Measurements from ENCODE around the gene UPB1. TPM values are rescaled to one million over a fixed set of nuclear protein-coding genes. Genes with fewer than 3 reads are reported as not detected.

The UPB1 gene
- total RNA-seq, 3 donors from 2014 or later (not counting 1 experiment from before 2014, with no cell fraction given): 0.33 to 1.6 (median 0.50) TPM

GRCh38 chr22:24460418-24461089 is 34.6 kb upstream of the UPB1 start:
- Histone ChIP-seq H3K4me3 (ENCODE audit: low read length) (no peak overlapping the region), H3K27ac (ENCODE audit: low read length) (no peak overlapping the region), H3K4me1 (ENCODE audit: control insufficient read depth, insufficient read depth, low read length) (no peaks in the 10 kb centered on the region), H3K36me3 (ENCODE audit: control insufficient read depth, insufficient read depth, low read length) (no peaks in the 10 kb centered on the region), H3K27me3 (ENCODE audit: control insufficient read depth, insufficient read depth, low read length) (no peaks in the 10 kb centered on the region), H3K9me3 (ENCODE audit: control insufficient read depth, insufficient read depth, low read length) (no peaks in the 10 kb centered on the region)
- Mint-ChIP-seq H3K9me3 (no peaks in the 10 kb centered on the region), H3K27me3 (ENCODE audit: low read depth in 2 of 2) (no peaks in the 10 kb centered on the region), H3K27ac (no peak overlapping the region), H3K36me3 (no peaks in the 10 kb centered on the region), H3K4me1 (no peaks in the 10 kb centered on the region), H3K4me3 (no peak overlapping the region)
- TF ChIP-seq CTCF (IDR thresholded peaks at IDR 0.05): no peak
- DNase-seq (no peak), ATAC-seq (no peak)
- intact Hi-C loops (cut with micrococcal nuclease): no loop called here
- WGBS (ENCODE audit: insufficient coverage): 71% methylated on average over 10 of the region's 10 CpGs

GRCh38 chr22:24463071-24463760 is 31.9 kb upstream of the UPB1 start:
- Histone ChIP-seq H3K9me3 (ENCODE audit: control insufficient read depth, insufficient read depth, low read length) (no peaks in the 10 kb centered on the region), H3K4me1 (ENCODE audit: control insufficient read depth, insufficient read depth, low read length) (no peaks in the 10 kb centered on the region), H3K27ac (ENCODE audit: low read length) (no peak overlapping the region), H3K36me3 (ENCODE audit: control insufficient read depth, insufficient read depth, low read length) (no peaks in the 10 kb centered on the region), H3K27me3 (ENCODE audit: control insufficient read depth, insufficient read depth, low read length) (no peaks in the 10 kb centered on the region), H3K4me3 (ENCODE audit: low read length) (no peak overlapping the region)
- TF ChIP-seq CTCF (IDR thresholded peaks at IDR 0.05): no peak
- ATAC-seq (no peak), DNase-seq (no peak)
- Mint-ChIP-seq H3K4me3 (no peak overlapping the region), H3K27ac (no peak overlapping the region), H3K9me3 (no peaks in the 10 kb centered on the region), H3K27me3 (ENCODE audit: low read depth in 2 of 2) (no peaks in the 10 kb centered on the region), H3K4me1 (no peaks in the 10 kb centered on the region), H3K36me3 (no peaks in the 10 kb centered on the region)
- intact Hi-C loops (cut with micrococcal nuclease): no loop called here
- 61% methylated on average over 5 of the region's 6 CpGs for WGBS (ENCODE audit: insufficient coverage)

GRCh38 chr22:24465566-24465965 is 29.6 kb upstream of the UPB1 start:
- H3K9me3 ChIP-seq (ENCODE audit: control insufficient read depth, insufficient read depth, low read length): no peaks in the 10 kb centered on the region
- H3K27ac Mint-ChIP-seq: no peak overlapping the region
- H3K4me1 Mint-ChIP-seq: no peaks in the 10 kb centered on the region
- H3K4me3 Mint-ChIP-seq: no peak overlapping the region
- no peaks in the 10 kb centered on the region for H3K36me3 Mint-ChIP-seq
- H3K27ac ChIP-seq (ENCODE audit: low read length): no peak overlapping the region
- no peaks in the 10 kb centered on the region for H3K9me3 Mint-ChIP-seq
- intact Hi-C loops (cut with micrococcal nuclease): no loop called here
- H3K4me3 ChIP-seq (ENCODE audit: low read length): no peak overlapping the region
- WGBS (ENCODE audit: insufficient coverage): 82% methylated on average over 5 of the region's 5 CpGs
- no peaks in the 10 kb centered on the region for H3K27me3 Mint-ChIP-seq (ENCODE audit: low read depth in 2 of 2)
- DNase-seq (no peak), ATAC-seq (no peak)
- H3K4me1 ChIP-seq (ENCODE audit: control insufficient read depth, insufficient read depth, low read length): no peaks in the 10 kb centered on the region
- H3K27me3 ChIP-seq (ENCODE audit: control insufficient read depth, insufficient read depth, low read length): no peaks in the 10 kb centered on the region
- no peak for TF ChIP-seq CTCF (IDR thresholded peaks at IDR 0.05)
- H3K36me3 ChIP-seq (ENCODE audit: control insufficient read depth, insufficient read depth, low read length): no peaks in the 10 kb centered on the region
